HepG2 (cell line): Measurements from ENCODE around the gene MGAT4C. TPM values are rescaled to one million over a fixed set of nuclear protein-coding genes. Genes with fewer than 3 reads are reported as not detected.

Experiments used
- ATAC-seq: fragments of 200-7000 bp; cut with Tn5 transposase; 3 replicates; pipeline ENCODE4 v1.9.1; 2020; ENCODE audit warnings: mild to moderate bottlenecking, moderate library complexity
- BruUV-seq: library from RNA; stranded (reverse); fragments of 400-500 nt; replicated peaks from 2 replicates; lab custom pipeline; 2021; lab: Mats Ljungman, UMichigan
- CTCF ChIA-PET: fragments of 300-600 bp; formaldehyde crosslinking; extraction: SDS; loops from one replicate; lab custom pipeline; 2021; ENCODE audit warnings: low total read pairs, inconsistent platforms, low intra/inter-chr PET ratio; lab: Yijun Ruan, JAX
- POLR2A ChIA-PET: fragments of 350-600 bp; sonication (Branson Sonifier 250); formaldehyde crosslinking; loops from one replicate; lab custom pipeline; 2020; ENCODE audit warnings: antibody characterized with exemption, inconsistent platforms; lab: Yijun Ruan, JAX
- DNase-seq: peaks from one replicate; pipeline ENCODE4 v3.0.0-alpha.2; 2015; ENCODE audit warnings: low spot score
- FAIRE-seq: peaks from 3 replicates; lab custom pipeline; 2011; peaks lifted over from hg19 to GRCh38; lab: Jason Lieb, UNC
- H2AFZ ChIP-seq: one replicate; pipeline ENCODE4 v1.6.1; 2011; ENCODE audit warnings: low read length, inconsistent platforms
- H3K27ac ChIP-seq: fragments of 300-600 bp; 3 replicates; pipeline ENCODE4 v1.8.0; 2011; ENCODE audit warnings: mixed run types, mild to moderate bottlenecking, mixed read lengths, low read length, inconsistent platforms; ENCODE audit not compliant: insufficient read depth; ENCODE audit errors: extremely low read length
- H3K27me3 ChIP-seq, 2 experiments: fragments of 200-600 bp in 1 of 2; 2 replicates in 1 of 2; 3 replicates in 1 of 2; pipeline versions ENCODE4 v1.6.0 to v1.8.0; 2011; ENCODE audit warnings: low read length in 2 of 2, mild to moderate bottlenecking in 2 of 2, moderate library complexity in 2 of 2, inconsistent platforms in 1 of 2; ENCODE audit not compliant: insufficient read depth in 2 of 2, control insufficient read depth in 1 of 2
- H3K36me3 ChIP-seq, 2 experiments: fragments of 200-600 bp in 1 of 2; replicated peaks in 1 of 2; 2 replicates in 1 of 2; 3 replicates in 1 of 2; pipeline versions ENCODE4 v1.5.1 to v1.8.0; 2011; ENCODE audit warnings: low read length in 2 of 2, inconsistent platforms in 1 of 2; ENCODE audit not compliant: insufficient read depth in 2 of 2, control insufficient read depth in 1 of 2
- H3K4me1 ChIP-seq: 2 replicates; pipeline ENCODE4 v1.5.1; 2012; ENCODE audit warnings: low read length, inconsistent platforms; ENCODE audit not compliant: insufficient read depth
- H3K4me2 ChIP-seq: 2 replicates; pipeline ENCODE4 v1.6.0; 2011; ENCODE audit warnings: low read depth, low read length, inconsistent platforms
- H3K4me3 ChIP-seq, 3 experiments: fragments of 200-600 bp in 1 of 3; sonication (generic), shearing (Covaris generic) in 1 of 3; replicated peaks in 1 of 3; 2 replicates each; pipeline ENCODE4 v1.5.1; 2011 to 2016; ENCODE audit warnings: low read length in 3 of 3, inconsistent platforms in 2 of 3, low read depth in 2 of 3, mild to moderate bottlenecking in 2 of 3, control low read depth in 1 of 3, mixed read lengths in 1 of 3; ENCODE audit not compliant: insufficient read depth in 1 of 3
- H3K79me2 ChIP-seq: one replicate; pipeline ENCODE4 v1.6.1; 2011; ENCODE audit warnings: low read length, inconsistent platforms; ENCODE audit not compliant: insufficient read depth
- H3K9ac ChIP-seq: 2 replicates; pipeline ENCODE4 v1.6.0; 2011; ENCODE audit warnings: mild to moderate bottlenecking, low read depth, low read length, inconsistent platforms; ENCODE audit not compliant: insufficient read depth
- H3K9me3 ChIP-seq: 2 replicates; pipeline ENCODE4 v1.5.1; 2012; ENCODE audit warnings: mild to moderate bottlenecking, low read length
- H4K20me1 ChIP-seq: 2 replicates; pipeline ENCODE4 v1.6.0; 2011; ENCODE audit warnings: inconsistent platforms, mild to moderate bottlenecking, low read length, moderate library complexity; ENCODE audit not compliant: insufficient read depth
- CREM ChIP-seq, 2 experiments: sonication (generic) in 1 of 2; formaldehyde crosslinking in 1 of 2; IDR thresholded peaks; 2 replicates each; pipeline versions ENCODE4 v1.4.0 to v1.6.1; 2016 to 2020; ENCODE audit warnings: antibody characterized with exemption in 1 of 2, mild to moderate bottlenecking in 1 of 2, missing genetic modification reagents in 1 of 2
- FOXK1 ChIP-seq: sonication (generic); formaldehyde crosslinking; IDR thresholded peaks from 2 replicates; pipeline ENCODE4 v1.4.0; 2020; ENCODE audit warnings: low read depth, missing genetic modification reagents, borderline replicate concordance
- JUNB ChIP-seq: sonication (generic); formaldehyde crosslinking; IDR thresholded peaks from 2 replicates; pipeline ENCODE4 v1.8.0; 2022; ENCODE audit warnings: missing genetic modification reagents, mild to moderate bottlenecking, borderline replicate concordance
- RCOR2 ChIP-seq: IDR thresholded peaks from 2 replicates; pipeline ENCODE4 v1.6.1; 2016; ENCODE audit warnings: missing biosample characterization, missing genetic modification reagents
- SIN3A ChIP-seq: IDR thresholded peaks from 2 replicates; pipeline ENCODE4 v1.6.1; 2011; ENCODE audit warnings: low read depth, mild to moderate bottlenecking, control low read depth, low read length, borderline replicate concordance
- TSC22D2 ChIP-seq: sonication (generic); formaldehyde crosslinking; IDR thresholded peaks from 2 replicates; pipeline ENCODE4 v1.5.1; 2020; ENCODE audit warnings: missing genetic modification reagents, mild to moderate bottlenecking, borderline replicate concordance
- ZNF12 ChIP-seq: sonication (generic); formaldehyde crosslinking; IDR thresholded peaks from 2 replicates; pipeline ENCODE4 v1.5.0; 2020; ENCODE audit warnings: missing genetic modification reagents
- ZNF282 ChIP-seq: fragments of 450-650 bp; IDR thresholded peaks from 2 replicates; pipeline ENCODE4 v1.6.1; 2018; ENCODE audit not compliant: partially characterized antibody
- ZNF44 ChIP-seq: sonication (generic); formaldehyde crosslinking; IDR thresholded peaks from 2 replicates; pipeline ENCODE4 v1.5.1; 2020; ENCODE audit warnings: mild to moderate bottlenecking, missing genetic modification reagents
- ZNF660 ChIP-seq: sonication (generic); formaldehyde crosslinking; IDR thresholded peaks from 2 replicates; pipeline ENCODE4 v1.5.1; 2020; ENCODE audit warnings: mild to moderate bottlenecking, low read depth, missing genetic modification reagents, borderline replicate concordance
- ZNF891 ChIP-seq: sonication (generic); formaldehyde crosslinking; IDR thresholded peaks from 2 replicates; pipeline ENCODE4 v1.5.0; 2020; ENCODE audit warnings: mild to moderate bottlenecking, missing genetic modification reagents
- ZSCAN22 ChIP-seq: sonication (generic); formaldehyde crosslinking; IDR thresholded peaks from 2 replicates; pipeline ENCODE4 v1.4.0; 2020; ENCODE audit warnings: mild to moderate bottlenecking, missing genetic modification reagents
- WGBS: methylation state at CpG from one replicate; pipeline ENCODE4 v1.1.6; 2017; ENCODE audit warnings: low lambda C conversion rate; 5-methylcytosine and 5-hydroxymethylcytosine counted together
- in situ Hi-C: cut with HindIII; loops from 2 replicates; pipeline ENCODE4 v1.10.0; 2017; ENCODE audit warnings: low pct_unique_long_range_greater_than_20kb; ENCODE audit not compliant: extremely low pct_ligation_motif_present
- intact Hi-C: fragments of 100-400 bp; cut with micrococcal nuclease; formaldehyde crosslinking; loops from one replicate; pipeline ENCODE4 v1.10.0; 2022; ENCODE audit not compliant: unreplicated experiment
- polyA plus RNA-seq, 8 experiments: library from polyadenylated mRNA; depleted of rRNA in 3 of 8; stranded (reverse) in 7 of 8; unstranded in 1 of 8; fragments of >200 nt; fragmentation: Illumina TruSeq in 4 of 8; extraction: Trizol in 4 of 8; gene quantifications; 2 replicates each; pipeline versions ENCODE4 v1.2.1 to v1.2.3, GENCODE V29; 2011 to 2016; ENCODE audit warnings: low read depth in 4 of 8, missing spikeins in 1 of 8, mixed read lengths in 1 of 8; ENCODE audit not compliant: insufficient read depth in 1 of 8
- total RNA-seq, 5 experiments: library from RNA; depleted of rRNA; stranded (reverse); fragments of >200 nt; fragmentation: Illumina TruSeq; extraction: Trizol; gene quantifications; 2 replicates each; pipeline ENCODE4 v1.2.3, GENCODE V29; 2016; ENCODE audit warnings: low read depth in 1 of 5
- TF ChIP-seq, protein P1 (sequence below): sonication (generic); formaldehyde crosslinking; IDR thresholded peaks from 2 replicates; pipeline ENCODE4 v1.5.1; 2020; ENCODE audit warnings: mild to moderate bottlenecking, moderate library complexity, missing genetic modification reagents
- TF ChIP-seq, protein P2 (sequence below): sonication (generic); formaldehyde crosslinking; IDR thresholded peaks from 2 replicates; pipeline ENCODE4 v1.4.0; 2020; ENCODE audit warnings: missing genetic modification reagents, borderline replicate concordance
- TF ChIP-seq, protein P3 (sequence below): IDR thresholded peaks from 2 replicates; pipeline ENCODE4 v1.6.1; 2018; ENCODE audit warnings: missing genetic modification reagents, mild to moderate bottlenecking, missing compliant biosample characterization
- TF ChIP-seq, protein P4 (sequence below): sonication (generic); formaldehyde crosslinking; IDR thresholded peaks from 2 replicates; pipeline ENCODE4 v1.4.0; 2020; ENCODE audit warnings: missing genetic modification reagents, mild to moderate bottlenecking, borderline replicate concordance

Gene MGAT4C
- total and polyA plus RNA-seq, 2 of the 13 experiments (the other 11 are each of a cell fraction or from before 2014, with no cell fraction given), result not detected

DNA sequence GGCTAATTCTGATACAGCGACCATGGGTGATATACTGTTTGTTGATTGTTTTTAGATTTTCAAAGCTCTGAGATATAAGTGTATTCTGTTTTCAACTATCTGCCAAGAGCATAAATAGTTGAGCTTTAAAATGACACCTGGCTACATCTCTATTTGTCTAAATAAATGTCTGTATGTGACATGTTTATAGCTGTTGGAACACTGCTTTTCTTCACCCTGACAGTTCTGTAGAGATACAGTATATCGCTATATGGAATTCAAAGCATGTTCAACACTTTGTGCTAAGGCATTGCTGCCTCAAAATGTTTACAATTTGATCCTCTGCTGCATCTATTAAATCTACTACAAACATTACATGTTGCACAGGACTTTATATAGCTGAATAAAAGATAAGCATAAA lies 27.4 kb upstream of the MGAT4C start:
- in situ Hi-C loops, result no loop called here
- Histone ChIP-seq H3K4me3 (no peak overlapping the region), H3K27me3 (no peaks in the 10 kb centered on the region), H3K4me2 (no peak overlapping the region), H2AFZ (no peak overlapping the region), H4K20me1 (no peaks in the 10 kb centered on the region), H3K4me1 (no peaks in the 10 kb centered on the region), H3K9ac (no peak overlapping the region), H3K79me2 (no peaks in the 10 kb centered on the region), H3K9me3 (no peaks in the 10 kb centered on the region), H3K36me3 (no peaks in the 10 kb centered on the region), H3K27ac (no peak overlapping the region)
- DNase-seq (no peak), ATAC-seq (no peak), FAIRE-seq (no peak)
- 0% methylated on average over 2 of the region's 2 CpGs for WGBS
- TF ChIP-seq JUNB (CRISPR knock-in tag) (no peak), ZSCAN22 (CRISPR knock-in tag) (no peak), FOXK1 (CRISPR knock-in tag) (no peak), ZNF12 (CRISPR knock-in tag) (no peak), ZNF282 (no peak), CREM (IDR thresholded peaks at IDR 0.05) (no peak), CREM (CRISPR knock-in tag; IDR thresholded peaks at IDR 0.05) (no peak), ZNF44 (CRISPR knock-in tag) (no peak), TSC22D2 (CRISPR knock-in tag) (no peak), RCOR2 (CRISPR knock-in tag) (no peak), ZNF660 (CRISPR knock-in tag) (no peak), SIN3A (no peak), ZNF891 (CRISPR knock-in tag) (no peak)
- TF ChIP-seq, protein P1, sequence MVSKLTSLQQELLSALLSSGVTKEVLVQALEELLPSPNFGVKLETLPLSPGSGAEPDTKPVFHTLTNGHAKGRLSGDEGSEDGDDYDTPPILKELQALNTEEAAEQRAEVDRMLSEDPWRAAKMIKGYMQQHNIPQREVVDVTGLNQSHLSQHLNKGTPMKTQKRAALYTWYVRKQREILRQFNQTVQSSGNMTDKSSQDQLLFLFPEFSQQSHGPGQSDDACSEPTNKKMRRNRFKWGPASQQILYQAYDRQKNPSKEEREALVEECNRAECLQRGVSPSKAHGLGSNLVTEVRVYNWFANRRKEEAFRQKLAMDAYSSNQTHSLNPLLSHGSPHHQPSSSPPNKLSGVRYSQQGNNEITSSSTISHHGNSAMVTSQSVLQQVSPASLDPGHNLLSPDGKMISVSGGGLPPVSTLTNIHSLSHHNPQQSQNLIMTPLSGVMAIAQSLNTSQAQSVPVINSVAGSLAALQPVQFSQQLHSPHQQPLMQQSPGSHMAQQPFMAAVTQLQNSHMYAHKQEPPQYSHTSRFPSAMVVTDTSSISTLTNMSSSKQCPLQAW, result no peak
- TF ChIP-seq, protein P2, sequence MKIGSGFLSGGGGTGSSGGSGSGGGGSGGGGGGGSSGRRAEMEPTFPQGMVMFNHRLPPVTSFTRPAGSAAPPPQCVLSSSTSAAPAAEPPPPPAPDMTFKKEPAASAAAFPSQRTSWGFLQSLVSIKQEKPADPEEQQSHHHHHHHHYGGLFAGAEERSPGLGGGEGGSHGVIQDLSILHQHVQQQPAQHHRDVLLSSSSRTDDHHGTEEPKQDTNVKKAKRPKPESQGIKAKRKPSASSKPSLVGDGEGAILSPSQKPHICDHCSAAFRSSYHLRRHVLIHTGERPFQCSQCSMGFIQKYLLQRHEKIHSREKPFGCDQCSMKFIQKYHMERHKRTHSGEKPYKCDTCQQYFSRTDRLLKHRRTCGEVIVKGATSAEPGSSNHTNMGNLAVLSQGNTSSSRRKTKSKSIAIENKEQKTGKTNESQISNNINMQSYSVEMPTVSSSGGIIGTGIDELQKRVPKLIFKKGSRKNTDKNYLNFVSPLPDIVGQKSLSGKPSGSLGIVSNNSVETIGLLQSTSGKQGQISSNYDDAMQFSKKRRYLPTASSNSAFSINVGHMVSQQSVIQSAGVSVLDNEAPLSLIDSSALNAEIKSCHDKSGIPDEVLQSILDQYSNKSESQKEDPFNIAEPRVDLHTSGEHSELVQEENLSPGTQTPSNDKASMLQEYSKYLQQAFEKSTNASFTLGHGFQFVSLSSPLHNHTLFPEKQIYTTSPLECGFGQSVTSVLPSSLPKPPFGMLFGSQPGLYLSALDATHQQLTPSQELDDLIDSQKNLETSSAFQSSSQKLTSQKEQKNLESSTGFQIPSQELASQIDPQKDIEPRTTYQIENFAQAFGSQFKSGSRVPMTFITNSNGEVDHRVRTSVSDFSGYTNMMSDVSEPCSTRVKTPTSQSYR (CRISPR knock-in tag), result no peak
- TF ChIP-seq, protein P3, sequence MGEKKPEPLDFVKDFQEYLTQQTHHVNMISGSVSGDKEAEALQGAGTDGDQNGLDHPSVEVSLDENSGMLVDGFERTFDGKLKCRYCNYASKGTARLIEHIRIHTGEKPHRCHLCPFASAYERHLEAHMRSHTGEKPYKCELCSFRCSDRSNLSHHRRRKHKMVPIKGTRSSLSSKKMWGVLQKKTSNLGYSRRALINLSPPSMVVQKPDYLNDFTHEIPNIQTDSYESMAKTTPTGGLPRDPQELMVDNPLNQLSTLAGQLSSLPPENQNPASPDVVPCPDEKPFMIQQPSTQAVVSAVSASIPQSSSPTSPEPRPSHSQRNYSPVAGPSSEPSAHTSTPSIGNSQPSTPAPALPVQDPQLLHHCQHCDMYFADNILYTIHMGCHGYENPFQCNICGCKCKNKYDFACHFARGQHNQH (CRISPR knock-in tag), result no peak
- TF ChIP-seq, protein P4, sequence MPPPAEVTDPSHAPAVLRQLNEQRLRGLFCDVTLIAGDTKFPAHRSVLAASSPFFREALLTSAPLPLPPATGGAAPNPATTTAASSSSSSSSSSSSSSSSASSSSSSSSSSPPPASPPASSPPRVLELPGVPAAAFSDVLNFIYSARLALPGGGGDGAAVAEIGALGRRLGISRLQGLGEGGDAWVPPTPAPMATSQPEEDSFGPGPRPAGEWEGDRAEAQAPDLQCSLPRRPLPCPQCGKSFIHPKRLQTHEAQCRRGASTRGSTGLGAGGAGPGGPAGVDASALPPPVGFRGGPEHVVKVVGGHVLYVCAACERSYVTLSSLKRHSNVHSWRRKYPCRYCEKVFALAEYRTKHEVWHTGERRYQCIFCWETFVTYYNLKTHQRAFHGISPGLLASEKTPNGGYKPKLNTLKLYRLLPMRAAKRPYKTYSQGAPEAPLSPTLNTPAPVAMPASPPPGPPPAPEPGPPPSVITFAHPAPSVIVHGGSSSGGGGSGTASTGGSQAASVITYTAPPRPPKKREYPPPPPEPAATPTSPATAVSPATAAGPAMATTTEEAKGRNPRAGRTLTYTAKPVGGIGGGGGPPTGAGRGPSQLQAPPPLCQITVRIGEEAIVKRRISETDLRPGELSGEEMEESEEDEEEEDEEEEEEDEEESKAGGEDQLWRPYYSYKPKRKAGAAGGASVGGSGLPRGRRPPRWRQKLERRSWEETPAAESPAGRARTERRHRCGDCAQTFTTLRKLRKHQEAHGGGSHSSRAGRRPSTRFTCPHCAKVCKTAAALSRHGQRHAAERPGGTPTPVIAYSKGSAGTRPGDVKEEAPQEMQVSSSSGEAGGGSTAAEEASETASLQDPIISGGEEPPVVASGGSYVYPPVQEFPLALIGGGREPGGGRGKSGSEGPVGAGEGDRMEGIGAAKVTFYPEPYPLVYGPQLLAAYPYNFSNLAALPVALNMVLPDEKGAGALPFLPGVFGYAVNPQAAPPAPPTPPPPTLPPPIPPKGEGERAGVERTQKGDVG (CRISPR knock-in tag), result no peak
- ChIA-PET POLR2A (no interaction called here), CTCF (no interaction called here)
- BruUV-seq, result no TSS peak
- intact Hi-C loops, result no loop called here
